ENCODE results near the gene DGKB. TPM values are rescaled to one million over a fixed set of nuclear protein-coding genes. Genes with fewer than 3 reads are reported as not detected.

Gene DGKB
- polyA plus RNA-seq, 1 of the 3 experiments (the other 2 are of a cell fraction) = 2.1 TPM

GRCh38 chr7:14430926-14431325, 471.6 kb downstream of the DGKB start:
- Histone ChIP-seq H2AFZ (ENCODE audit: low read depth) (no peak overlapping the region), H4K20me1 (ENCODE audit: insufficient read depth) (no peaks in the 10 kb centered on the region), H3K27me3 (ENCODE audit: insufficient read depth) (no peaks in the 10 kb centered on the region), H3K79me2 (ENCODE audit: insufficient read depth) (no peaks in the 10 kb centered on the region), H3K4me2 (no peak overlapping the region), H3K36me3 (replicated peaks in 1 of 2; ENCODE audit: control insufficient read depth in 1 of 2, insufficient read depth in 2 of 2, low read length in 1 of 2) (no peaks in the 10 kb centered on the region), H3K9ac (no peak overlapping the region), H3K9me2 (peaks cover 1% of the 10 kb centered on the region; the same call in 1 of the 2 replicates), H3K27ac (ENCODE audit: low read depth in 2 of 2, low read length in 1 of 2) (no peak overlapping the region), H3K4me3 (ENCODE audit: low read depth in 2 of 2, low read length in 1 of 2) (no peak overlapping the region), H3K9me3 (no peaks in the 10 kb centered on the region), H3K4me1 (ENCODE audit: control insufficient read depth in 1 of 2, insufficient read depth in 2 of 2, low read depth in 1 of 2, low read length in 1 of 2) (no peaks in the 10 kb centered on the region; a peak in 1 of 4 replicates), H3F3A (replicated peaks; ENCODE audit: insufficient read depth) (no peaks in the 10 kb centered on the region)
- ChIA-PET CTCF (interaction anchor here (0.8 to 1.4 kb wide), 2 partner anchors 11 to 260 kb away, joined by 3 to 4 read pairs; no protein-coding TSS in a partner anchor), POLR2A (no interaction called here)
- DNase-seq = no peak
- TF ChIP-seq GABPA (IDR thresholded peaks at IDR 0.05; ENCODE audit: low read depth) = no peak
- TF ChIP-seq TEAD4 (IDR thresholded peaks at IDR 0.05; ENCODE audit: borderline replicate concordance, insufficient read depth) = no peak
- no peak for TF ChIP-seq PBX3 (IDR thresholded peaks at IDR 0.05)
- TF ChIP-seq MEF2A (IDR thresholded peaks at IDR 0.05; ENCODE audit: borderline replicate concordance, low read depth) = no peak
- TF ChIP-seq GATA2 (CRISPR knock-in tag; IDR thresholded peaks at IDR 0.05) = no peak
- TF ChIP-seq SIN3A (IDR thresholded peaks at IDR 0.05; ENCODE audit: borderline replicate concordance, low read depth, low read length) = no peak
- TF ChIP-seq EZH2phosphoT487 (IDR thresholded peaks at IDR 0.05; ENCODE audit: borderline replicate concordance, low read depth) = no peak
- TF ChIP-seq USF2 (IDR thresholded peaks at IDR 0.05; ENCODE audit: borderline replicate concordance, low read depth, low read length) = no peak
- TF ChIP-seq TCF12 (IDR thresholded peaks at IDR 0.05) = no peak
- TF ChIP-seq, protein P1, sequence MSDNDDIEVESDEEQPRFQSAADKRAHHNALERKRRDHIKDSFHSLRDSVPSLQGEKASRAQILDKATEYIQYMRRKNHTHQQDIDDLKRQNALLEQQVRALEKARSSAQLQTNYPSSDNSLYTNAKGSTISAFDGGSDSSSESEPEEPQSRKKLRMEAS (IDR thresholded peaks at IDR 0.05; ENCODE audit: low read depth) = no peak
- TF ChIP-seq POLR2AphosphoS5 (IDR thresholded peaks at IDR 0.05; ENCODE audit: low read depth, low read length) = no peak
- TF ChIP-seq MXI1 (IDR thresholded peaks at IDR 0.05; ENCODE audit: low read depth, low read length) = no peak
- no peak for TF ChIP-seq TAF1 (IDR thresholded peaks at IDR 0.05; ENCODE audit: borderline replicate concordance, low read depth, low read length)
- no peak for TF ChIP-seq YY1 (IDR thresholded peaks at IDR 0.05; ENCODE audit: low read depth)
- no peak for TF ChIP-seq FOXJ3 (CRISPR knock-in tag; IDR thresholded peaks at IDR 0.05)
- 77% methylated on average over 3 of the region's 3 CpGs for WGBS (ENCODE audit: low lambda C conversion rate)

DNA sequence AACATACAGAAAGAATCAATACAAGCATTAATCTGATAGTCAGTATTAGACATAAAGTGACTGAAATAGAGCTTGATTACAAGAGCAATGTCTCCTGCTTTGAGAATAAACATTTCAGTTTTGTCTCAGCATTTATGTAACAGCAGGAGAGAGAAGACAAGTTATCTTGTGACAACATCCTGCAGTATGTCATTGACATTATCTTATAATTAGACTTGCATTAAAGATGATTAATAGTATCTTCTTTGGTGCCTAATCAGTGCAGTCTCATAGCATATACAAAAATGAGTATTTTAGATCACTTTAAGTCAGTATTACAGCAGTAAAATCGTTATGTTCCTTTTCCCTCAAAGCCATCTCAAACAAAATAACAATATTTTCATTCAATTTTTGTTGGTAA, 477.0 kb downstream of the DGKB start:
- DNase-seq = no peak
- H3K9me3 ChIP-seq = no peaks in the 10 kb centered on the region
- peaks cover 4% of the 10 kb centered on the region; the same call in 1 of the 2 replicates for H3K9me2 ChIP-seq
- no peak overlapping the region for H3K9ac ChIP-seq
- no peak overlapping the region for H3K4me2 ChIP-seq
- H3K36me3 ChIP-seq (replicated peaks in 1 of 2; ENCODE audit: control insufficient read depth in 1 of 2, insufficient read depth in 2 of 2, low read length in 1 of 2) = no peaks in the 10 kb centered on the region
- no peaks in the 10 kb centered on the region for H4K20me1 ChIP-seq (ENCODE audit: insufficient read depth)
- WGBS (ENCODE audit: low lambda C conversion rate) = 48% methylated on average over 1 of the region's 1 CpG
- no peak overlapping the region for H3K4me3 ChIP-seq (ENCODE audit: low read depth in 2 of 2, low read length in 1 of 2)
- H3K27ac ChIP-seq (ENCODE audit: low read depth in 2 of 2, low read length in 1 of 2) = no peak overlapping the region
- no peak overlapping the region for H2AFZ ChIP-seq (ENCODE audit: low read depth)
- POLR2A ChIA-PET = no interaction called here
- CTCF ChIA-PET = interaction anchor here (1.0 to 1.6 kb wide), 2 partner anchors 32 to 266 kb away, joined by 3 to 4 read pairs; no protein-coding TSS in a partner anchor
- no peaks in the 10 kb centered on the region for H3K27me3 ChIP-seq (ENCODE audit: insufficient read depth)
- no peaks in the 10 kb centered on the region for H3K79me2 ChIP-seq (ENCODE audit: insufficient read depth)
- H3F3A ChIP-seq (replicated peaks; ENCODE audit: insufficient read depth) = no peaks in the 10 kb centered on the region
- H3K4me1 ChIP-seq (ENCODE audit: control insufficient read depth in 1 of 2, insufficient read depth in 2 of 2, low read depth in 1 of 2, low read length in 1 of 2) = peaks cover 0 to 4% of the 10 kb centered on the region in 2 experiments; a peak in 2 of 4 replicates
- peak in 1 of 2 experiments; percentile 51; a peak in 1 of 4 replicates for TF ChIP-seq EP300 (IDR thresholded peaks at IDR 0.05; ENCODE audit: borderline replicate concordance in 1 of 2, low read depth in 1 of 2, low read length in 1 of 2)
- TF ChIP-seq SIN3A (IDR thresholded peaks at IDR 0.05; ENCODE audit: borderline replicate concordance, low read depth, low read length) = no peak
- no peak for TF ChIP-seq RFX5 (IDR thresholded peaks at IDR 0.05; ENCODE audit: low read length)
- no peak for TF ChIP-seq EZH2phosphoT487 (IDR thresholded peaks at IDR 0.05; ENCODE audit: borderline replicate concordance, low read depth)
- no peak for TF ChIP-seq POLR2AphosphoS5 (IDR thresholded peaks at IDR 0.05; ENCODE audit: low read depth, low read length)
- TF ChIP-seq, protein P2, sequence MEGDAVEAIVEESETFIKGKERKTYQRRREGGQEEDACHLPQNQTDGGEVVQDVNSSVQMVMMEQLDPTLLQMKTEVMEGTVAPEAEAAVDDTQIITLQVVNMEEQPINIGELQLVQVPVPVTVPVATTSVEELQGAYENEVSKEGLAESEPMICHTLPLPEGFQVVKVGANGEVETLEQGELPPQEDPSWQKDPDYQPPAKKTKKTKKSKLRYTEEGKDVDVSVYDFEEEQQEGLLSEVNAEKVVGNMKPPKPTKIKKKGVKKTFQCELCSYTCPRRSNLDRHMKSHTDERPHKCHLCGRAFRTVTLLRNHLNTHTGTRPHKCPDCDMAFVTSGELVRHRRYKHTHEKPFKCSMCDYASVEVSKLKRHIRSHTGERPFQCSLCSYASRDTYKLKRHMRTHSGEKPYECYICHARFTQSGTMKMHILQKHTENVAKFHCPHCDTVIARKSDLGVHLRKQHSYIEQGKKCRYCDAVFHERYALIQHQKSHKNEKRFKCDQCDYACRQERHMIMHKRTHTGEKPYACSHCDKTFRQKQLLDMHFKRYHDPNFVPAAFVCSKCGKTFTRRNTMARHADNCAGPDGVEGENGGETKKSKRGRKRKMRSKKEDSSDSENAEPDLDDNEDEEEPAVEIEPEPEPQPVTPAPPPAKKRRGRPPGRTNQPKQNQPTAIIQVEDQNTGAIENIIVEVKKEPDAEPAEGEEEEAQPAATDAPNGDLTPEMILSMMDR (IDR thresholded peaks at IDR 0.05) = no peak
- TF ChIP-seq RCOR1 (IDR thresholded peaks at IDR 0.05; ENCODE audit: low read length) = no peak
- TF ChIP-seq FOSL2 (IDR thresholded peaks at IDR 0.05; ENCODE audit: borderline replicate concordance, low read depth) = no peak
- no peak for TF ChIP-seq NFIC (IDR thresholded peaks at IDR 0.05; ENCODE audit: borderline replicate concordance)
- TF ChIP-seq TEAD4 (IDR thresholded peaks at IDR 0.05; ENCODE audit: borderline replicate concordance, insufficient read depth) = no peak
- no peak for TF ChIP-seq USF2 (IDR thresholded peaks at IDR 0.05; ENCODE audit: borderline replicate concordance, low read depth, low read length)
- TF ChIP-seq RAD21 (IDR thresholded peaks at IDR 0.05; ENCODE audit: low read length) = no peak
- TF ChIP-seq TCF12 (IDR thresholded peaks at IDR 0.05) = peak; percentile 33; the same call in 1 of the 2 replicates
- TF ChIP-seq GATA2 (CRISPR knock-in tag; IDR thresholded peaks at IDR 0.05) = peak; percentile 56

Measured in SK-N-SH (cell line).